HG03108 (cell line): ENCODE results near the gene BASP1.
"Not testable (repeated sequence)": the region's sequence is repeated elsewhere in the genome, so short reads cannot be mapped to it uniquely, and the experiment has no call there.

Experiments
- ATAC-seq: cut with Tn5 transposase; IDR thresholded peaks from one replicate; pipeline ENCODE4 v1.9.1; 2021; ENCODE audit warnings: moderate library complexity; ENCODE audit not compliant: unreplicated experiment

The BASP1 gene

GRCh38 chr5:17311811-17312210, 94.4 kb downstream of the BASP1 start:
- not testable (repeated sequence) for ATAC-seq

- no peak for ATAC-seq
These were observed 94.9 kb downstream of the BASP1 start for GRCh38 chr5:17312358-17312757.

GRCh38 chr5:17314907-17315471, 97.6 kb downstream of the BASP1 start:
- ATAC-seq, result peak; percentile 22

GRCh38 chr5:17315710-17316221, 98.3 kb downstream of the BASP1 start:
- ATAC-seq, result no peak

GRCh38 chr5:17316970-17317459, 99.6 kb downstream of the BASP1 start:
- ATAC-seq, result peak; percentile 63

GRCh38 chr5:17317473-17317872, 100.0 kb downstream of the BASP1 start:
- peak; percentile 40 for ATAC-seq

GRCh38 chr5:17319095-17319494, 101.7 kb downstream of the BASP1 start:
- not testable (repeated sequence) for ATAC-seq

GRCh38 chr5:17325770-17326599, 108.6 kb downstream of the BASP1 start:
- ATAC-seq, result no peak
